GM19099 (cell line): ENCODE data around the gene NGF.

Experiments
- POLR2A ChIP-seq: IDR thresholded peaks from 3 replicates; pipeline ENCODE4 v1.6.1; 2011; ENCODE audit warnings: low read depth; ENCODE audit not compliant: insufficient read length; ENCODE audit errors: extremely low read depth

Gene NGF

DNA sequence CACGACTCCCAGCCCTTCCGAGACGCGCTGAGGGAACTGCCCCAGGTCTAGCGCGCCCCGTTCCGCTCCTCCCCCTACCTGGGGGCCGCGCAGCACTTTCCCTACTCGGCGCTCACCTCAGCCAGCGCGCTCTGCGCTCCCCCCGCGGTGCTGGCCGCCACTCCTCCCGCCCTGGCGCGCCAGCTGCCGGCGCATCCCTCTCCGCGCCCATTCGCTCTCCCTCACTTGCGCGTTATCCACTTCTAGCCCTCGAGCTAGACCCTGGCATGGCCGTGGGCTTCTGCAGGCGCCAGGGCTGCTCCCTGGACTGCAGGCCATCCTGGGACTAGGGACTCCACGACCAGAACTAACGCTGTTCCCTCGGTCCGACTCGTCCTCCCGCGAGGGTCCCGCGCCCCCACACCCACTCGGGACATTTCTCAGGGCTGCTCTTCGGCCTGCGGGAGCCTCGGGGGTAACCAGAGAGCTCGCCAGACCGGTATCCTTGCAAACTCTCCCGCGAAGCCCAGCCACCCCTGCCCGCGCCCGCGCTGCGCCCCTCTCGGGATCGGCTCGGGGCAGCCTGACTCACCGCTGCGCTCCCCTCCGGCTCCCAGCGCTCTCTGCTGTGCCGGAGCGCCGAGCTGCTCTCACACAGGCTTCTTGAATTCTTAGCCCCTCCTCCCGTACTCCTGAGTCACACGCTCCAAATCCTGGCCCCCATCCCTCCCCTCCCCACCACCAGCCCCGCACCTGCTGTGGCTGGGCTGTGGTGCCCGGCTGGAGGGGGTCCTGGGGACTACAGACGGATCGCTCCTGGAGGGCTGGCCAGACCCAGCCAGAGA lies at the start of gene NGF:
NGF (minus strand) TSS at position 617 of the 824 bp plus-strand sequence. CDS start 51,454 bp downstream, outside the sequence.
- TF ChIP-seq POLR2A = no peak

GRCh38 chr1:115379943-115380342 lies 41.9 kb upstream of the NGF start:
- TF ChIP-seq POLR2A = no peak

DNA sequence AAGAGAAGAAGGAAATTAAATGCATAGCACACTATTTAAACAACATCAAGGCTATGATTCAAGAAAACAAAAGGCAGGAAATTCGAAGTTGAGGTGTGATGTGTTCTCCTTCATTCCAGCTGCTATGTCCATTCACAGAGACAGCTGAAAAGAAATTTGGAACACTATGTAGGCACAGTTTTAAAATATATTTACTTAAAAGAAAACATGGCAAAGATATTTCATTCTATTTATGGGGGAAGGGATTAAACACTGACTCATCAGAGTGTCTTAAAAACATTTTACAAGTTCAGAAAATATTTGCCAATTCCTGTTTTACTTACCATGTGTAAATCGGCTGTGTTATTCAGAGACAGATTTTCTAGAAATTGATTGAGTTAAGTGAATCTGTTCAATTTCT lies 39.4 kb upstream of the NGF start:
- TF ChIP-seq POLR2A = no peak

DNA sequence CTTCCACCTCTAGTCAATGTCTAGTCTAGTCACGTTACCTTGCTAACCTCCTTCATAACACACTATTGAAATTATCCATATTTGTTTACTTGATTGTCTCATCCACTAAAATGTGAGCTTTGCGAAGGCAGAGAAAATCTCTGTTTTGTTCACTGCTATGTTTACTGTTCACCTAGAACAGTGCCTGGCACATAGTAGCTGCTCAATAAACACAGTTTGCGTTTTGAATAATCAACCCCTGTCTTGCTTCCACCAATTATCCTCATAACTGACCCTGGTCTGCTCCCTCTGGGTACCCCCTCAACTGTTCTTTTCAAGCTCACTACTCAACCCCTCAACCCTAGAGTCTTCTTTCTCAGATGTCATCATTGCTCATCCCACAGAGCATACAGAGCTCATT lies 36.5 kb upstream of the NGF start:
- no peak for TF ChIP-seq POLR2A

GRCh38 chr1:115373305-115373704 lies 35.3 kb upstream of the NGF start:
- TF ChIP-seq POLR2A = no peak

GRCh38 chr1:115365738-115366137 lies 27.7 kb upstream of the NGF start:
- TF ChIP-seq POLR2A = no peak

GRCh38 chr1:115364780-115365155 lies 26.7 kb upstream of the NGF start:
- TF ChIP-seq POLR2A = no peak

GRCh38 chr1:115364046-115364779 lies 26.2 kb upstream of the NGF start:
- TF ChIP-seq POLR2A = no peak

DNA sequence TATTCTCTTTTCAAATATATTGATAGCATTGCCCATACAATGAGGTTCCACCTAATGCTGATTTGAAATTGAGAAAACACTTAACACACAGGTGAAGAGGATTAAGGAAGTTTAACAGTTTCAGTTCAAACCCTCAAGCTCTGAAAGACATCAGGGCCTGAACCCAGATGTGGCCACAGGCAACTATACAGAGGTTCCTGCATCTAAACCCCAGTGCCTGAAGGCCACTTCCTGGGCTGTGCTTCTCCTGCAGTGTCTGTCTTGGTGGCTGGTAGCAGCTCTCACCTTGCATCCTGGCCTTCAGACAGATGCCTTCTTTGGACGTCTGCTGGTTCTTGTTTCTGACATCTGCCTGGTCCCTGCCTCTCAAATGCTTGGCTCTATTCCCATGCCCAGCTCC lies 25.1 kb upstream of the NGF start:
- TF ChIP-seq POLR2A = no peak

GRCh38 chr1:115356356-115356755 lies 18.3 kb upstream of the NGF start:
- no peak for TF ChIP-seq POLR2A

DNA sequence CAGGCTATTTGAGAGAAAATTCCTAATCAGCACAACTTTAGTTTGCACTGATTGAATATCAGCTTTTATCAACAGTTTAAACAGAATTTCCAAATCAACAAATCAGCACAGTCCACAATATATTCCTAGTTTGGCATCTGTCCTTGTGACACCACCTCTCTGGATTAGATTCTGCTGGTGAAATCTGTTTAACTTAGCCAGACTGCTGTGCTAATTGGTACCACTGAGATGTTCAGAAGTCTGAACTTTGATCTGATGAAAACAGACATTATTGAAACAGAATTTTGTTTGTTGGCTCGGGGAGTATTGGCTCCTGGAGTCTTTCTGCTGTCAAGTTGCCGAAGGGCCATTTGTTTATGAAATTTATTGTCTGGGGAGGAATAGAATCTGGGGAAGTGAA lies 17.0 kb upstream of the NGF start:
- no peak for TF ChIP-seq POLR2A

- no peak for TF ChIP-seq POLR2A
These were observed 13.1 kb upstream of the NGF start for GRCh38 chr1:115351143-115351542.

- TF ChIP-seq POLR2A = no peak
These were observed 10.6 kb upstream of the NGF start for GRCh38 chr1:115348636-115349035.

- TF ChIP-seq POLR2A = no peak
These were observed 9.2 kb upstream of the NGF start for GRCh38 chr1:115347282-115347681.

- no peak for TF ChIP-seq POLR2A
These were observed 5.2 kb upstream of the NGF start for GRCh38 chr1:115343200-115343737.

DNA sequence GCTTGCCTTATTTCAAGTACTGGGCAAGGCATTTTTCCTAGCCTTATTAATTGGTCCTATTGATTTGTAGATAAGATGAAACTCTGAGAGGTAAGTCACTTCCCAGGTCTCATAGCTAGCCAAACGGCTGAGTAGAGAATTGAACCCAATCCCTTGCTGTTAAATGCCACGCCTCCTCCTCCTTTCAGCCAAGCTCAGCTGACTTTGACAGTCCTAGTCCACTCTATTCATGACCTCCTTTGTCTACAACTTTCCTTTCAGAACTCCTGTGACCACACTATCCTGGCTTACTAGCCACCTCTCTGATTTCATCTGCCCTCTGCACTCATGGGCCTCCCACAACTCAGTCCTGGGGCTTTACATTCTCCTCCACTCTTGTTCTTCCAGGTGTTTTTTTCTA lies 3.9 kb upstream of the NGF start:
- TF ChIP-seq POLR2A = no peak
